B cell (primary cell): ENCODE measurements around the gene RANBP9.

ENCODE experiments used
- CTCF ChIP-seq: fragments of 200-600 bp; IDR thresholded peaks from one replicate; pipeline ENCODE4 v1.8.0; 2022; ENCODE audit warnings: antibody characterized with exemption, mild to moderate bottlenecking
- EZH2 ChIP-seq: IDR thresholded peaks from 2 replicates; pipeline ENCODE4 v1.6.1; 2012; ENCODE audit warnings: borderline replicate concordance, low read depth, mild to moderate bottlenecking, moderate library complexity, low read length; ENCODE audit not compliant: insufficient read depth, poor library complexity, severe bottlenecking

- TF ChIP-seq CTCF = no peak
- TF ChIP-seq EZH2 = no peak
Measured at GRCh38 chr6:13754644-13755043, 43.0 kb upstream of the RANBP9 start.
